AG09319 (cell line): ENCODE data around the gene OCIAD2.
"Not testable (repeated sequence)": the region's sequence is repeated elsewhere in the genome, so short reads cannot be mapped to it uniquely, and the experiment has no call there.

Experiments used
- DNase-seq: peaks from one replicate; pipeline ENCODE4 v3.0.0-alpha.2; 2010; ENCODE audit warnings: low read depth; ENCODE audit errors: extremely low read depth
- TF ChIP-seq, protein P1 (sequence below): IDR thresholded peaks from 2 replicates; pipeline ENCODE4 v1.5.1; 2011; ENCODE audit warnings: low read depth, mild to moderate bottlenecking, inconsistent platforms, low read length, moderate library complexity

OCIAD2 gene

GRCh38 chr4:48853604-48854394 is 52.8 kb downstream of the OCIAD2 start:
- DNase-seq = no peak
- TF ChIP-seq, protein P1, sequence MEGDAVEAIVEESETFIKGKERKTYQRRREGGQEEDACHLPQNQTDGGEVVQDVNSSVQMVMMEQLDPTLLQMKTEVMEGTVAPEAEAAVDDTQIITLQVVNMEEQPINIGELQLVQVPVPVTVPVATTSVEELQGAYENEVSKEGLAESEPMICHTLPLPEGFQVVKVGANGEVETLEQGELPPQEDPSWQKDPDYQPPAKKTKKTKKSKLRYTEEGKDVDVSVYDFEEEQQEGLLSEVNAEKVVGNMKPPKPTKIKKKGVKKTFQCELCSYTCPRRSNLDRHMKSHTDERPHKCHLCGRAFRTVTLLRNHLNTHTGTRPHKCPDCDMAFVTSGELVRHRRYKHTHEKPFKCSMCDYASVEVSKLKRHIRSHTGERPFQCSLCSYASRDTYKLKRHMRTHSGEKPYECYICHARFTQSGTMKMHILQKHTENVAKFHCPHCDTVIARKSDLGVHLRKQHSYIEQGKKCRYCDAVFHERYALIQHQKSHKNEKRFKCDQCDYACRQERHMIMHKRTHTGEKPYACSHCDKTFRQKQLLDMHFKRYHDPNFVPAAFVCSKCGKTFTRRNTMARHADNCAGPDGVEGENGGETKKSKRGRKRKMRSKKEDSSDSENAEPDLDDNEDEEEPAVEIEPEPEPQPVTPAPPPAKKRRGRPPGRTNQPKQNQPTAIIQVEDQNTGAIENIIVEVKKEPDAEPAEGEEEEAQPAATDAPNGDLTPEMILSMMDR = no peak

GRCh38 chr4:48851651-48852050 is 54.9 kb downstream of the OCIAD2 start:
- no peak for DNase-seq
- TF ChIP-seq, protein P1 = no peak

DNA sequence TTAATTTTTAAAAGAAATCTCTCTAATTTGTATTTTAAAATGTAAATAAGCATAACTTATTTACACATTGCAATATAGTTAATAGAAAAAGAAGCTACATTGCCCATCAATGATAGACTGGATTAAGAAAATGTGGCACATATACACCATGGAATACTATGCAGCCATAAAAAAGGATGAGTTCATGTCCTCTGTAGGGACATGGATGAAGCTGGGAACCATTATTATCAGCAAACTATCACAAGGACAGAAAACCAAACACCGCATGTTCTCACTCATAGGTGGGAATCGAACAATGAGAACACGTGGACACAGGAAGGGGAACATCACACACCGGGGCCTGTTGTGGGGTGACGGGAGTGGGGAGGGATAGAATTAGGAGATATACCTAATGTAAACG is 57.8 kb downstream of the OCIAD2 start:
- not testable (repeated sequence) for DNase-seq

GRCh38 chr4:48844843-48845242 is 61.7 kb downstream of the OCIAD2 start:
- no peak for DNase-seq
- TF ChIP-seq, protein P1 = no peak

- TF ChIP-seq, protein P1 = no peak
- DNase-seq = no peak
Observed at GRCh38 chr4:48841045-48841827, 65.3 kb downstream of the OCIAD2 start.

DNA sequence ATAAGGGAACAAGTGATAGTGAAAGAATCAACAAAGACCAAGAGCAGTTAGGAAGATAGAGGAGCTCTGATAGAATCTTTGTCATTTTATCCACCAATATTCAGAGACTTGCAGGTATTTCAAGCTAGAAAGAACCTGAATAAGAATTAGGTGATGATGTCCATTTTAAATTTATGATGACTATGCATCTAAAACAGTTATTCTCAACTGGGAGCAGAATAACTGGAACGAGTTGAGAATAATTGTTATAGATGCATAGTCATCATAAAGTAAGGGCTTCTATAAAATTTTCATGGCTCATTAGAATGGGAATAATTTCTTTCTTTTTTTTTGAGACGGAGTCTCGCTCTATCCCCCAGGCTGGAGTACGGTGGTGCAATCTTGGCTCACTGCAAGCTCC is 69.9 kb downstream of the OCIAD2 start:
- DNase-seq = no peak
- TF ChIP-seq, protein P1 = no peak
